ENCODE results near the gene ZACN.

Gene ZACN

GRCh38 chr17:76074390-76075363, 4.3 kb upstream of the ZACN start, which contains the start of gene GALR2:
GALR2 (plus strand) TSS chr17:76074781; CDS start chr17:76074884, 103 bp downstream.
- Histone ChIP-seq H3K27me3 (ENCODE audit: insufficient read depth, low read depth) (peaks cover 15% of the 10 kb centered on the region), H2AFZ (ENCODE audit: low read depth) (no peak within 1 kb of the TSS), H3K9ac (no peak within 1 kb of the TSS), H3K4me2 (no peak within 1 kb of the TSS), H4K20me1 (ENCODE audit: insufficient read depth) (no peaks in the 10 kb centered on the region), H3K36me3 (ENCODE audit: insufficient read depth) (no peaks in the 10 kb centered on the region), H3K4me1 (ENCODE audit: low read depth, poor library complexity, severe bottlenecking) (peaks cover 14% of the 10 kb centered on the region), H3K27ac (no peak within 1 kb of the TSS), H3K79me2 (ENCODE audit: insufficient read depth, low read depth) (peaks cover 34% of the 10 kb centered on the region), H3K4me3 (IDR thresholded peaks at IDR 0.05; ENCODE audit: insufficient read depth, low read depth, low read length) (no peak within 1 kb of the TSS)
- TF ChIP-seq, protein P1, sequence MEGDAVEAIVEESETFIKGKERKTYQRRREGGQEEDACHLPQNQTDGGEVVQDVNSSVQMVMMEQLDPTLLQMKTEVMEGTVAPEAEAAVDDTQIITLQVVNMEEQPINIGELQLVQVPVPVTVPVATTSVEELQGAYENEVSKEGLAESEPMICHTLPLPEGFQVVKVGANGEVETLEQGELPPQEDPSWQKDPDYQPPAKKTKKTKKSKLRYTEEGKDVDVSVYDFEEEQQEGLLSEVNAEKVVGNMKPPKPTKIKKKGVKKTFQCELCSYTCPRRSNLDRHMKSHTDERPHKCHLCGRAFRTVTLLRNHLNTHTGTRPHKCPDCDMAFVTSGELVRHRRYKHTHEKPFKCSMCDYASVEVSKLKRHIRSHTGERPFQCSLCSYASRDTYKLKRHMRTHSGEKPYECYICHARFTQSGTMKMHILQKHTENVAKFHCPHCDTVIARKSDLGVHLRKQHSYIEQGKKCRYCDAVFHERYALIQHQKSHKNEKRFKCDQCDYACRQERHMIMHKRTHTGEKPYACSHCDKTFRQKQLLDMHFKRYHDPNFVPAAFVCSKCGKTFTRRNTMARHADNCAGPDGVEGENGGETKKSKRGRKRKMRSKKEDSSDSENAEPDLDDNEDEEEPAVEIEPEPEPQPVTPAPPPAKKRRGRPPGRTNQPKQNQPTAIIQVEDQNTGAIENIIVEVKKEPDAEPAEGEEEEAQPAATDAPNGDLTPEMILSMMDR (conservative IDR thresholded peaks at IDR 0.05; ENCODE audit: low read depth, low read length), result no peak

GRCh38 chr17:76075364-76076145, 3.4 kb upstream of the ZACN start:
- peaks cover 15% of the 10 kb centered on the region for H3K27me3 ChIP-seq (ENCODE audit: insufficient read depth, low read depth)
- peaks cover 9% of the 10 kb centered on the region for H3K4me1 ChIP-seq (ENCODE audit: low read depth, poor library complexity, severe bottlenecking)
- no peak overlapping the region for H3K4me2 ChIP-seq
- H3K79me2 ChIP-seq (ENCODE audit: insufficient read depth, low read depth), result peaks cover 25% of the 10 kb centered on the region
- H3K9ac ChIP-seq, result no peak overlapping the region
- TF ChIP-seq, protein P1 (conservative IDR thresholded peaks at IDR 0.05; ENCODE audit: low read depth, low read length), result no peak
- no peaks in the 10 kb centered on the region for H3K36me3 ChIP-seq (ENCODE audit: insufficient read depth)
- no peak overlapping the region for H2AFZ ChIP-seq (ENCODE audit: low read depth)
- H3K27ac ChIP-seq, result no peak overlapping the region
- H3K4me3 ChIP-seq (IDR thresholded peaks at IDR 0.05; ENCODE audit: insufficient read depth, low read depth, low read length), result no peak overlapping the region
- H4K20me1 ChIP-seq (ENCODE audit: insufficient read depth), result no peaks in the 10 kb centered on the region

GRCh38 chr17:76076146-76076764, 2.7 kb upstream of the ZACN start:
- TF ChIP-seq, protein P1 (conservative IDR thresholded peaks at IDR 0.05; ENCODE audit: low read depth, low read length), result no peak
- no peaks in the 10 kb centered on the region for H3K36me3 ChIP-seq (ENCODE audit: insufficient read depth)
- H3K27ac ChIP-seq, result no peak overlapping the region
- H3K27me3 ChIP-seq (ENCODE audit: insufficient read depth, low read depth), result peaks cover 15% of the 10 kb centered on the region
- no peak overlapping the region for H3K4me3 ChIP-seq (IDR thresholded peaks at IDR 0.05; ENCODE audit: insufficient read depth, low read depth, low read length)
- no peak overlapping the region for H2AFZ ChIP-seq (ENCODE audit: low read depth)
- H3K4me2 ChIP-seq, result no peak overlapping the region
- no peak overlapping the region for H3K9ac ChIP-seq
- peaks cover 18% of the 10 kb centered on the region for H3K79me2 ChIP-seq (ENCODE audit: insufficient read depth, low read depth)
- H4K20me1 ChIP-seq (ENCODE audit: insufficient read depth), result no peaks in the 10 kb centered on the region
- H3K4me1 ChIP-seq (ENCODE audit: low read depth, poor library complexity, severe bottlenecking), result peaks cover 2% of the 10 kb centered on the region

- no peak overlapping the region for H3K4me2 ChIP-seq
- H3K27me3 ChIP-seq (ENCODE audit: insufficient read depth, low read depth), result peaks cover 15% of the 10 kb centered on the region
- H3K9ac ChIP-seq, result no peak overlapping the region
- H4K20me1 ChIP-seq (ENCODE audit: insufficient read depth), result no peaks in the 10 kb centered on the region
- no peak overlapping the region for H3K4me3 ChIP-seq (IDR thresholded peaks at IDR 0.05; ENCODE audit: insufficient read depth, low read depth, low read length)
- H3K36me3 ChIP-seq (ENCODE audit: insufficient read depth), result no peaks in the 10 kb centered on the region
- H2AFZ ChIP-seq (ENCODE audit: low read depth), result no peak overlapping the region
- TF ChIP-seq, protein P1 (conservative IDR thresholded peaks at IDR 0.05; ENCODE audit: low read depth, low read length), result no peak
- H3K79me2 ChIP-seq (ENCODE audit: insufficient read depth, low read depth), result peaks cover 11% of the 10 kb centered on the region
- no peak overlapping the region for H3K27ac ChIP-seq
- no peaks in the 10 kb centered on the region for H3K4me1 ChIP-seq (ENCODE audit: low read depth, poor library complexity, severe bottlenecking)
These were observed 2.0 kb upstream of the ZACN start for GRCh38 chr17:76076765-76077583.

All from KMS-11 (cell line).